ENCODE measurements around the gene NIF3L1.

- TF ChIP-seq CTCF (IDR thresholded peaks at IDR 0.05; ENCODE audit: low read length) (no peak), EZH2 (IDR thresholded peaks at IDR 0.05; ENCODE audit: borderline replicate concordance, low read length) (no peak)
Measured at GRCh38 chr2:200845669-200846325, 43.4 kb upstream of the NIF3L1 start.
